Spleen (tissue), 11 donors: ENCODE results near the gene MLLT10. TPM values are rescaled to one million over a fixed set of nuclear protein-coding genes. Genes with fewer than 3 reads are reported as not detected.

ENCODE experiments used
- DNase-seq: peaks from one replicate; pipeline ENCODE4 v3.0.0-alpha.2; 2020
- H3K27ac ChIP-seq, 8 donors: fragments of 200-600 bp; sonication (generic) in 7 of 8; 1 replicate in 4 of 8; 2 replicates in 4 of 8; pipeline versions ENCODE4 v1.5.0 to v1.8.0; 2016 to 2021; ENCODE audit warnings: inconsistent platforms in 4 of 8, mild to moderate bottlenecking in 4 of 8, moderate library complexity in 1 of 8
- H3K27me3 ChIP-seq, 7 donors: fragments of 200-600 bp; sonication (generic) in 6 of 7; replicated peaks in 1 of 7; 1 replicate in 4 of 7; 2 replicates in 3 of 7; pipeline versions ENCODE4 v1.5.0 to v1.8.0; 2016 to 2021; ENCODE audit warnings: inconsistent platforms in 3 of 7, mild to moderate bottlenecking in 1 of 7
- H3K36me3 ChIP-seq, 6 donors: fragments of 200-600 bp; sonication (generic) in 5 of 6; 1 replicate in 4 of 6; 2 replicates in 2 of 6; pipeline versions ENCODE4 v1.5.0 to v1.8.0; 2016 to 2021; ENCODE audit warnings: inconsistent platforms in 2 of 6
- H3K4me1 ChIP-seq, 6 donors: fragments of 200-600 bp; sonication (generic) in 5 of 6; 1 replicate in 3 of 6; 2 replicates in 3 of 6; pipeline versions ENCODE4 v1.5.0 to v1.8.0; 2016 to 2021; ENCODE audit warnings: inconsistent platforms in 3 of 6
- H3K4me3 ChIP-seq, 8 donors: fragments of 200-600 bp; sonication (generic) in 7 of 8; 1 replicate in 4 of 8; 2 replicates in 4 of 8; pipeline versions ENCODE4 v1.5.0 to v1.8.0; 2016 to 2021; ENCODE audit warnings: inconsistent platforms in 4 of 8, mild to moderate bottlenecking in 4 of 8, moderate library complexity in 2 of 8
- H3K9me3 ChIP-seq, 8 donors: fragments of 200-600 bp; sonication (generic) in 7 of 8; 1 replicate in 4 of 8; 2 replicates in 4 of 8; pipeline versions ENCODE4 v1.5.0 to v1.8.0; 2016 to 2021; ENCODE audit warnings: inconsistent platforms in 4 of 8
- POLR2A ChIP-seq, 3 donors: fragments of 450-650 bp; IDR thresholded peaks; one replicate each; pipeline ENCODE4 v1.5.1; 2017; ENCODE audit warnings: antibody characterized with exemption in 3 of 3, mild to moderate bottlenecking in 1 of 3
- POLR2AphosphoS5 ChIP-seq, 3 donors: sonication (generic); formaldehyde crosslinking; IDR thresholded peaks; one replicate each; pipeline ENCODE4 v1.5.1; 2017; ENCODE audit warnings: antibody characterized with exemption in 3 of 3
- WGBS, 5 donors: extraction: QIAGEN DNeasy Blood & Tissue Kit in 3 of 5; methylation state at CpG; one replicate each; pipeline versions ENCODE4 v1.1.5 to v1.1.7; 2013 to 2018; 5-methylcytosine and 5-hydroxymethylcytosine counted together
- intact Hi-C: fragments of 100-400 bp; cut with DNase I; formaldehyde crosslinking; loops from one replicate; pipeline ENCODE4 v1.15.0; 2023; ENCODE audit warnings: low total_unique reads
- polyA plus RNA-seq, 3 donors: library from polyadenylated mRNA; stranded (reverse); fragments of 200-250 nt; gene quantifications; one replicate each; pipeline ENCODE4 v1.2.1, GENCODE V29; 2013
- total RNA-seq, 7 donors: library from RNA; depleted of rRNA in 3 of 7; stranded (reverse); fragments of >200 nt in 3 of 7; fragmentation: NEBNext Ultra II Directional in 4 of 7; extraction: Animal tissue kit (Norgen Biotek cat#: 25700) in 4 of 7; gene quantifications; one replicate each; pipeline versions ENCODE4 v1.1.0 to v1.2.1, GENCODE V29; 2016 to 2021
- TF ChIP-seq, protein P1 (sequence below), 11 experiments: fragments of 200-600 bp in 7 of 11; fragments of 450-650 bp in 4 of 11; sonication (generic) in 4 of 11; IDR thresholded peaks in 8 of 11; conservative IDR thresholded peaks in 3 of 11; 1 replicate in 7 of 11; 2 replicates in 4 of 11; pipeline versions ENCODE4 v1.4.0 to v1.8.0; 2016 to 2021; ENCODE audit warnings: antibody characterized with exemption in 11 of 11, inconsistent platforms in 4 of 11, mild to moderate bottlenecking in 1 of 11
- donor health status: healthy with polysubstance abuse.
- donor health status: DM: no; HTN: no; CAD: no; lungs with moderate emphysema.
- donor health status: DM: no; HTN: no; CAD: no.
- donor health status: Bipolar disorder and iron deficiency.
- donor health status: healthy.
- donor health status: DM: no; HTN: no; CAD: no.
- donor health status: DM: yes; HTN: yes; CAD: no.

Gene MLLT10
- total and polyA plus RNA-seq, 10 donors: 9.5 to 58.1 (median 43.0) TPM

- H3K4me3 ChIP-seq: no peak overlapping the region
- H3K27ac ChIP-seq: no peak overlapping the region
- WGBS, 5 donors: 85 to 98% (median 87%) methylated on average over 2 of the region's 2 CpGs
- no peaks in the 10 kb centered on the region for H3K9me3 ChIP-seq
- no peak for TF ChIP-seq POLR2AphosphoS5 (IDR thresholded peaks at IDR 0.05)
- TF ChIP-seq, protein P1, sequence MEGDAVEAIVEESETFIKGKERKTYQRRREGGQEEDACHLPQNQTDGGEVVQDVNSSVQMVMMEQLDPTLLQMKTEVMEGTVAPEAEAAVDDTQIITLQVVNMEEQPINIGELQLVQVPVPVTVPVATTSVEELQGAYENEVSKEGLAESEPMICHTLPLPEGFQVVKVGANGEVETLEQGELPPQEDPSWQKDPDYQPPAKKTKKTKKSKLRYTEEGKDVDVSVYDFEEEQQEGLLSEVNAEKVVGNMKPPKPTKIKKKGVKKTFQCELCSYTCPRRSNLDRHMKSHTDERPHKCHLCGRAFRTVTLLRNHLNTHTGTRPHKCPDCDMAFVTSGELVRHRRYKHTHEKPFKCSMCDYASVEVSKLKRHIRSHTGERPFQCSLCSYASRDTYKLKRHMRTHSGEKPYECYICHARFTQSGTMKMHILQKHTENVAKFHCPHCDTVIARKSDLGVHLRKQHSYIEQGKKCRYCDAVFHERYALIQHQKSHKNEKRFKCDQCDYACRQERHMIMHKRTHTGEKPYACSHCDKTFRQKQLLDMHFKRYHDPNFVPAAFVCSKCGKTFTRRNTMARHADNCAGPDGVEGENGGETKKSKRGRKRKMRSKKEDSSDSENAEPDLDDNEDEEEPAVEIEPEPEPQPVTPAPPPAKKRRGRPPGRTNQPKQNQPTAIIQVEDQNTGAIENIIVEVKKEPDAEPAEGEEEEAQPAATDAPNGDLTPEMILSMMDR (IDR thresholded peaks at IDR 0.05 in 8 of 11, conservative IDR thresholded peaks at IDR 0.05 in 3 of 11): no peak
- TF ChIP-seq POLR2A (IDR thresholded peaks at IDR 0.05): no peak
- H3K36me3 ChIP-seq: peaks cover 0 to 36% (median 8%) of the 10 kb centered on the region in 6 donors
- H3K27me3 ChIP-seq: no peaks in the 10 kb centered on the region
- DNase-seq: no peak
- peaks cover 0 to 18% (median 0%) of the 10 kb centered on the region in 6 donors for H3K4me1 ChIP-seq
- intact Hi-C loops: no loop called here
These were observed 139.6 kb downstream of the MLLT10 start for GRCh38 chr10:21673668-21674067.

DNA sequence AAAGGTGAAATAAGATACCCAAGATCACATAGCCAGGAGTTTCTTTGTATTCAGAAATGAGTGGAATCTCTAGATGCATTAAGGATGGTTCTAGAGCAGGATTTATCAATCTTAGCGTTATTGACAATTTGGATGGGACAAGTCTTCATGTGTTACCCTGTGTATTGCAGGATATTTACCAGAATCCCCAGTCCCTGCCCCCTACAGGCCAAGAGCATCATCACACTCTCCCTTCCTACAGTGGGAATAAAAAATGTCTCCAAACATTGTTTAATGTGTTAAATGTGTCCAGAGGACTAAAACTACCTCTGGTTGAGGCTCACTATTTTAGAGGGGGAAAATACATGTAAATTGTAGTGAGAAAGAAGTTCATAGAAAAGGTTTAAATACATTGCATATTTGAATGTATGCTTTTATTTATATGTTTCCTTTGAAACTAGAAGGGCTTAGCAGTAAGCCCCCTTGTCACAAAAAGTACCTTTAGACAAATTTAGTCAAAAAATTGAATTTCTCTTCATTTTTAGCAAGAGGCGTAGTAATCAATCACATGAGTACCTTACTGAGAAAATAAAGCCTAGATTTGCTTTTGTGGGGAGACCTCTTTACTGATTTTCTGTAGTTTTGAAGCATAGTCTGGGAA is 141.2 kb downstream of the MLLT10 start:
- TF ChIP-seq POLR2A (IDR thresholded peaks at IDR 0.05) (no peak), POLR2AphosphoS5 (IDR thresholded peaks at IDR 0.05) (no peak)
- TF ChIP-seq, protein P1 (IDR thresholded peaks at IDR 0.05 in 8 of 11, conservative IDR thresholded peaks at IDR 0.05 in 3 of 11): peak; percentile 22 to 77 (median 63)
- no peaks in the 10 kb centered on the region for H3K9me3 ChIP-seq
- H3K27ac ChIP-seq: no peak overlapping the region
- no peak for DNase-seq
- H3K36me3 ChIP-seq: peaks cover 0 to 36% (median 8%) of the 10 kb centered on the region in 6 donors
- no peaks in the 10 kb centered on the region for H3K27me3 ChIP-seq
- 85 to 95% (median 92%) methylated on average over 2 of the region's 2 CpGs for WGBS, 5 donors
- intact Hi-C loops: no loop called here
- peaks cover 0 to 14% (median 0%) of the 10 kb centered on the region in 6 donors for H3K4me1 ChIP-seq
- H3K4me3 ChIP-seq: no peak overlapping the region

GRCh38 chr10:21677551-21677950 is 143.5 kb downstream of the MLLT10 start:
- Histone ChIP-seq H3K36me3 (peaks cover 0 to 31% (median 8%) of the 10 kb centered on the region in 6 donors), H3K27ac (no peak overlapping the region), H3K4me3 (no peak overlapping the region), H3K27me3 (no peaks in the 10 kb centered on the region), H3K9me3 (no peaks in the 10 kb centered on the region), H3K4me1 (peaks cover 0 to 14% (median 0%) of the 10 kb centered on the region in 6 donors)
- 87 to 93% (median 89%) methylated on average over 3 of the region's 3 CpGs for WGBS, 5 donors
- no peak for DNase-seq
- TF ChIP-seq POLR2AphosphoS5 (IDR thresholded peaks at IDR 0.05): no peak
- TF ChIP-seq, protein P1 (IDR thresholded peaks at IDR 0.05 in 8 of 11, conservative IDR thresholded peaks at IDR 0.05 in 3 of 11): no peak
- intact Hi-C loops: no loop called here

GRCh38 chr10:21681156-21681555 is 147.1 kb downstream of the MLLT10 start:
- no peaks in the 10 kb centered on the region for H3K27me3 ChIP-seq
- DNase-seq: no peak
- no peak for TF ChIP-seq POLR2AphosphoS5 (IDR thresholded peaks at IDR 0.05)
- TF ChIP-seq POLR2A (IDR thresholded peaks at IDR 0.05): no peak
- TF ChIP-seq, protein P1 (IDR thresholded peaks at IDR 0.05 in 8 of 11, conservative IDR thresholded peaks at IDR 0.05 in 3 of 11): no peak
- WGBS, 5 donors: 57 to 83% (median 80%) methylated on average over 3 of the region's 3 CpGs
- H3K9me3 ChIP-seq: no peaks in the 10 kb centered on the region
- no peak overlapping the region for H3K4me3 ChIP-seq
- peaks cover 0 to 14% (median 0%) of the 10 kb centered on the region in 6 donors for H3K4me1 ChIP-seq
- H3K27ac ChIP-seq: no peak overlapping the region
- H3K36me3 ChIP-seq: peaks cover 0 to 32% (median 0%) of the 10 kb centered on the region in 6 donors
- intact Hi-C loops: no loop called here
